GM19238 (cell line): ENCODE measurements around the gene LLGL1.
A peak's percentile ranks its signal among the peaks of the same experiment; 100 is the strongest.
"Not testable (repeated sequence)": the region's sequence is repeated elsewhere in the genome, so short reads cannot be mapped to it uniquely, and the experiment has no call there.

Experiments used
- DNase-seq: peaks from one replicate; pipeline ENCODE4 v3.0.0; 2011; ENCODE audit warnings: low spot score; ENCODE audit not compliant: insufficient read length

Gene LLGL1

DNA sequence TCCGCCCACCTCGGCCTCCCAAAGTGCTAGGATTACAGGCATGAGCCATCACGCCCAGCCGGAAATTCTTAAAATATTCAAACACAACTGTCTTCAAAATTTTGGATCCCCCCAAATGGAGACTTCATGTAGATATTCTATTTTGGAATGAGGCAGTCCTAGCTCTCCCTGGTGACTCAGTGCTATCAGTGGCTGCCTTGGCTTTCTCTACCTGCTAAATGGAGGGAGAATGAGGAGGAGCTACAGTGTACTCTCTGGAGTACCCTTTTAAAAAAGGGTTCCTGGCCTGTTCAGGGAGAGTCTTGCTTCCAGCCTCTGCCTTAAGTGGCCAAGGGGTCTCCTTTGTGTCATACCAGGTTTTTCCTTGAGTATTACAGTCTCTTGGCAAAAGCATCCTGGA is 31.0 kb upstream of the LLGL1 start:
- DNase-seq, result no peak

- no peak for DNase-seq
Measured at GRCh38 chr17:18194804-18195203, 30.6 kb upstream of the LLGL1 start.

- DNase-seq, result no peak
Measured at GRCh38 chr17:18195246-18195645, 30.2 kb upstream of the LLGL1 start.

DNA sequence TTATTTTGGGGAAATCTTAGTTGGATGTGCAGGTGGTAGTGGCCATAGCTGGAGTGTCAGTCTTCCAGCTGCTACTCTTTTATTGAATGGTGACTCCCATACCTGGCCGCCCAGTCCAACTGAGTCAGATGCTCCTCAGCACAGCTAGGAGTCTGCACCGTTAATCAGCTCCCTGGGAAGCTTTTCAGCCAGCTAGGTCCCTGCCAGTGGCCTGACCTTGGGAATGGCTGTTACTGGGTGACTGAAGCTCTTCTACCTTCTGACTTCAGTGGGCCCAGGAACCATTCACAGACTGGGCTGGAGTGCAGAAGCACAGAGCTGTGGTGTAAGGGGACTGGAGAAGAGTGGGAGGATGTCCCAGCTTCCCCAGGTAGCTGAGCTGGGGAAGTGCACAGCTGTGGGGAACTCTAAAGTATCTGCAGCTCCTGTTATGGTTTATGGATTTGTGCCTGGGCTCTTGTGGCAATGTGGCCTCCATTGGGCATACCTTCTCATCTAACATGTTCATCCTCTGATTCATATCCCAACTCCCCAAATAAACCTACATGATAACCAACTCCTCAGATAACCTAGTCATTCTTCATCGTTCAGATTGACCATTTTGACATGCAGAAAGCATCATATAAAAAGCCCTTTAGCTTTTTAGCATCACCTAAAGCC is 27.8 kb upstream of the LLGL1 start:
- no peak for DNase-seq

DNA sequence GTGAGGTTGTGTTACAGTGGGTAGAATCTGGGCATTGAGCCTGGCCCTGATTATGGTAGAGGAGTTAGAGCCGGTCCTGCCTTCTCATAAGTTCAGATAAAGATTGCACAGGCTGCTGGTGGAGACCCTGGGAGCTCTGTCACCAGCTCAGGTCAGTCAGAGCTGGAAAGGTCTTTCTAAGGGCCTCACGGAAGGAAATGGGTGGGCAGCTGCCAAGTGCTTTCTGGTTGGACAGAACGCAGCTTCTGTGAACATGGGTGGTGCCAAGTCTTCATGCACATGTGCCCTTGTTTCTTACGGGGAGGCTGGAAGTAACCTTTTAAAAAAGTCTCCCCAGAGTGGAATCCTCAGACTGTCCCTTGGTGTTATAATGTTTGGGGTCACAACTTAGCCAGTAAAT is 26.9 kb upstream of the LLGL1 start:
- no peak for DNase-seq

- DNase-seq, result no peak
Measured at GRCh38 chr17:18201108-18201507, 24.3 kb upstream of the LLGL1 start.

DNA sequence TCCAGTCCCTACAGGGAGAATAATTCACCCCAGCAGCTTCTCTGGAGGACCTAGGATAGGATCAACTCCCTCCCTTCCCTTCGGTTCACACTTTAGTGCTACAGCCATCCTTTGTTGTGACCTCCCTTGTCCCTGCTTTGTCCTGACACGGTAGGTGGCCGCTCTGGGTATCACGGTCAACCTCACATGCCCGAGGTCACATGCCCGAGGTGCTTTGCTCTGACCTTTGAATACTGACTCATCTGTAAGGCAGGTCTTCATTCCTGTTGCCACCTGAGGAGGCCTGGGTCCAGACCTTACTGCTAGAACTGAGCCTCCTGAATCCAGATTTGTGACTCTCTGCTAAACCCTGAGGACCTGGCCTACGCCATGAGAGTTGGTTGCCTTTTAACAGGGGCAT is 22.1 kb upstream of the LLGL1 start:
- DNase-seq, result no peak

GRCh38 chr17:18205861-18206260 is 19.6 kb upstream of the LLGL1 start:
- no peak for DNase-seq

DNA sequence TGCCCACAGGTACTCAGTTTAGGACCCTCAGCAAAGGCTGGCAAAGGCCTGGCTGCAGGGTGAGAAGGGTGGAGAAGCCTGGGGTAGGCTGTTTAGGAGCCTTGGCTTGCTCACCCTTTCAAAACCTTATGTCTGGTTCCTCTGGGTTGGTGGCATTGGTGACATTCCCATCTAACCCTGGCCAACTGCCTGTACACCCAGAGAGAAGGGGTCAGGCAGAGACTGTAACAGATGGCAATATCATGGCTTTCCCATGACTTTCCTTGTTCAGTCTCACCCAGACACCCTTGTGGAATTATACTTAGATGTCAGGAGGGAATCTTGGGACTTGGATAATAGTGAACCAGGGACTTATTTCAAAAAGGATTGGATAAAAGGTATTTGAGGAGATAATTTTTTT is 18.5 kb upstream of the LLGL1 start:
- no peak for DNase-seq

GRCh38 chr17:18208092-18208491 is 17.3 kb upstream of the LLGL1 start:
- no peak for DNase-seq

GRCh38 chr17:18213666-18214270 is 11.7 kb upstream of the LLGL1 start:
- no peak for DNase-seq

- DNase-seq, result not testable (repeated sequence)
Measured at GRCh38 chr17:18216906-18217305, 8.5 kb upstream of the LLGL1 start.

DNA sequence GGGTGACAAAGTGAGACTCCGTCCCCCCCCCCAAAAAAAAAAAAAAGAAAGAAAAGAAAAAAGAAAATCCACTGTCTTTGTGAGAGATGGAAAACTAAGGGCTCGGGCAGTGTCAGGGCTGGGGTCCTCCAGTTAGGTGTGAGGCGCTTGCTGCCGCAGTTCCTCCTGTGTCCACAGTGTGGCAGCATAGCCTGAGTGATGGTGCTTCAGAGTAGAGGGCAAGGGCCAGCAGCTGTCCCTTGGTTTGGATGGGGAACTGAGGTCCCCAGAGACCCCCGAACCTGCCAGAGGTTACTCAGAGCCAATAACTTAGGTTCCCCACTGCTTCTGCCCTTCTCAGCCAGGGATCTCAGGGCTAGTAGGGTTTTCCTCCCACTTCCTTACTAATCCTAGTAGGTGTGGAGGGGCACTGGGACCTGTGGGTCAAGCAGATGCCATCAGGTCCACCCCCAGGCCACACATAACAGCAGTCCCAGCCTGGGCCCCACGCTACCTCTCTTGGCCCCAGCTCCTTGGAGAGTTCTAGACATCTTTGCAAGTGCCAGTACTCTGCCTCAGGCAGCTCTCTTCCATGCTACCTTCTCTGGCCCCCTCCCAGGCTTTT is 7.9 kb upstream of the LLGL1 start:
- DNase-seq, result peak; percentile 85

DNA sequence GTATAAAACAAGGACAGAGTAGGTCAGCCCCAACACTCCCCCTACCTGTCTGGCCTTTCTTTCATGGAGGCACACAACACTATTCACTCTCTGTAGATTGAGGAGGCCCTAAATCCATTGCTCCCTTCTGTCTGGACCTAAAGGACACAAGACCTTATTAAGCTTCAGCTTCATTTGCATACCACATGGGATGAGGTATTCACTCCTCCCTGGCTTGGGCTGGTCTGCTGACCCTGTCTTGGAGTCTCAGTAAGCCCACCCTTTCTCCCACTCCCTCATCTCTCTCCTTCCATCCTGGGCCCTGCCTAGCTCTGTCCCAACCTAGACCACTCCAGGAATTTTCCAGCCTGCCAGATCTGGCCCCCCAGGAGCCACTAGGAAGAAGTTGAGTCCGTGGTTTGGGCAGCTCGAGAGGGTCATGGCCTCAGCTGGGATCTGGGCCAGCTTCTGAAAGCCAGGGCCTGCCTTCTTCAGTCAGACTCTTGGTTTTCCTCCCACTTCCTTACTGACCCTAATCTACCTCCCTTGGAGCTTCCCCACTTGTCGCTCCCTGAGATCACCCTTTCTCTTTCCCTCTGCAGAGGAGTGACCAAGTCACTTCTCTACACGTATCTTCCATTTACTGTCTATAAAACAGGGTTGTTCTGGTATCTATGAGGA is 6.5 kb upstream of the LLGL1 start:
- DNase-seq, result no peak

DNA sequence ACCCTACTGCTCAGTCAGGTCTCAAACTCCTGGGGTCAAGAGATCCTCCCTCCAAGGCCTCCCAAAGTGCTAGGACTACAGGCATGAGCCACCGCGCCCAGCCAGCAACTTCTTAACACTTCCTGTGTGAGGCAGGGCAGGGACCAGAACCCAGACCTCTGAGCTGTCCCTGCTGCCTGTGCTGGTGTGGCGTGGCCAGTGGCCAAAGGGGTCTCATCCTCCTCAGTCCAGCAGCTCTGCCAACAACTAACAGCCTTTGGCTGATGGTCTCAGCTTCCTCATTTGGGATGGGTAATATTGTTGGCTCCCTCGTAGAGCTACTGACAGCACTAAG is 1.4 kb upstream of the LLGL1 start:
- DNase-seq, result no peak

DNA sequence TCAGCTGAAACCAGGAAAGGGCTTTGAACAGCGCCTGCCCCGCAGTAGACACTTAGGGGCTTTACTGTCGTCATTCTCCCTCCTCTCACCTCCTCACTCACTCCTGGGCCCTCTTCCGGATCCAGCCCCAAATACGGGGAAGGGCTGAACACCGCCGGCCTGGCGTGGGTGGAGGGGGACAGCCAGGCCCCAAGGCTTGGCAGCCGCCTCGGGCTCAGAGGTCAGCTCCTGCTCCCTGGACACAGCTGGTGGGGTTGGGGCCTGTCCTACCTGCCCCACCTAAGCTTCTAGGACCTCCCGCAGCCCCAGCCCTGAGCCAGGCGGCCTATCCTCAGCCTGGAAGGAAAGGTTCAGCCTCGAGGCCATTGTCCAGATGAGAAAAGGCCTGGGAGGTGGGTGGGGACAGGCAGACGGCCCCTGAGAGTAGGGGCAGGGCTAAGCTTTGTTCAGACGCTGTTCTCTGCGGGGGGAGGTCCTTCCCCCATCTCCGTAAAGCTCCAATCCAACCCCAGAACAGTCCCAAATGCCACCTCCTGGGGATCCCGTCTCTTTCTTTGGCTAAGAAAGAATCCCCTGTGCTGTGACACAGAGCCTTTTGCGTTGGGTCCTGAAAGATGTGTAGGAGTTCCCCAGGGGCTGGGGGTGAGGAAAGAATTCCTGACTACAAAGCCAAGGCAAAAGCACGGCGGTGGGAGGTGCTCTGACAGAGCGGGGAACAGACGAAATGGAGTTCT is 881 bp upstream of the LLGL1 start:
- no peak for DNase-seq

- peak; percentile 38 for DNase-seq
Measured at GRCh38 chr17:18225642-18226283, 328 bp downstream of the LLGL1 start.

GRCh38 chr17:18226284-18226945 is 980 bp downstream of the LLGL1 start:
- DNase-seq, result no peak

GRCh38 chr17:18227635-18228034 is 2.2 kb downstream of the LLGL1 start:
- DNase-seq, result no peak

DNA sequence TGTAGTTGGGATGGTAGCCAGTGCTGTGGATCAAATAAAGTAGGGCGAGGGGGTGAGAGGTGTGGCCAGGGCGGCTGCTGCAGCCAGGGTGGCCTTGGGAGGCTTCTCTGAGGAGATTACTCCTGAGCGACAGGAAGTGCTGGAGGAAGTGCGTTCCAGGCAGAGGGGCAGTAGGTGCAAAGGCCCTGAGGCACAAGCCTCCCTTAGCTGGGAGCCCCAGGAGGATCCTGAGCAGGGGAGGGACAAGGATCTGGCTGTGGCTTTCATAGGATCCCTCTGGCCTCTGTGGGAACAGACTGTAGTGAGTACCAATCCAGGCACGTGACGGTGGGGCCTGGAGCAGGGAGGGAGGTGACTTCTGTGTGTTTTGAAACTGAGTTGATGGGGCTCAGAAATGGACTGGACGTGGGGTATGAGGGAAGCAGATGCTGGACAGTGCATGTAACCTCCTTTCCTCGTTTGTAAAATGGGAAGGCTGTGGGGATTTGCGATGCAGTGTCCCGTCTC is 2.8 kb downstream of the LLGL1 start:
- DNase-seq, result no peak

DNA sequence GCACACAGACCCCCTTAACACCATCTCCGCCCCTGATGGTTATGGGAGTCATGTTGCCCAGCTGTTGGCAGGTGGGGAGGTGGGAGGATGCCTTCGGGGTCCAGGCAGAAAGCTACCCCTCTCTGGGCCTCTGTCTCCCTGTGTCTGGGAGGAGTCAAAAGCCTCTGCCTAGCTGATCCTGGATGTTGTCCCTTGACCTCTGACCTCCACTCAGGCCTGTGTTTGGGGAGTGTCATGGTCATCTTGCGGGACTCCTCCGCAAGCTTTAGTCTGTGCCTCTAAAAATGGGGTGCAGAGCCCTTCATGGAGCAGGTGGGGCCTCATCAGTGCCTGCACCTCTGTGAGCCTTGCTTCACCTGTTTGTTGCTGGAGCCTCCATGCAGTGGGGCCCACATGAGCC is 3.8 kb downstream of the LLGL1 start:
- no peak for DNase-seq
